HUDEP-2 (cell line): ENCODE data around the gene TLCD4.
"Not testable (repeated sequence)": the region's sequence is repeated elsewhere in the genome, so short reads cannot be mapped to it uniquely, and the experiment has no call there.

ENCODE experiments used
- DNase-seq, 76 experiments: peaks; one replicate each; lab custom pipeline; 2025; ENCODE audit not compliant: unreplicated experiment in 76 of 76; lab: John Stamatoyannopoulos, UW

Gene TLCD4, protein sequence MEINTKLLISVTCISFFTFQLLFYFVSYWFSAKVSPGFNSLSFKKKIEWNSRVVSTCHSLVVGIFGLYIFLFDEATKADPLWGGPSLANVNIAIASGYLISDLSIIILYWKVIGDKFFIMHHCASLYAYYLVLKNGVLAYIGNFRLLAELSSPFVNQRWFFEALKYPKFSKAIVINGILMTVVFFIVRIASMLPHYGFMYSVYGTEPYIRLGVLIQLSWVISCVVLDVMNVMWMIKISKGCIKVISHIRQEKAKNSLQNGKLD

DNA sequence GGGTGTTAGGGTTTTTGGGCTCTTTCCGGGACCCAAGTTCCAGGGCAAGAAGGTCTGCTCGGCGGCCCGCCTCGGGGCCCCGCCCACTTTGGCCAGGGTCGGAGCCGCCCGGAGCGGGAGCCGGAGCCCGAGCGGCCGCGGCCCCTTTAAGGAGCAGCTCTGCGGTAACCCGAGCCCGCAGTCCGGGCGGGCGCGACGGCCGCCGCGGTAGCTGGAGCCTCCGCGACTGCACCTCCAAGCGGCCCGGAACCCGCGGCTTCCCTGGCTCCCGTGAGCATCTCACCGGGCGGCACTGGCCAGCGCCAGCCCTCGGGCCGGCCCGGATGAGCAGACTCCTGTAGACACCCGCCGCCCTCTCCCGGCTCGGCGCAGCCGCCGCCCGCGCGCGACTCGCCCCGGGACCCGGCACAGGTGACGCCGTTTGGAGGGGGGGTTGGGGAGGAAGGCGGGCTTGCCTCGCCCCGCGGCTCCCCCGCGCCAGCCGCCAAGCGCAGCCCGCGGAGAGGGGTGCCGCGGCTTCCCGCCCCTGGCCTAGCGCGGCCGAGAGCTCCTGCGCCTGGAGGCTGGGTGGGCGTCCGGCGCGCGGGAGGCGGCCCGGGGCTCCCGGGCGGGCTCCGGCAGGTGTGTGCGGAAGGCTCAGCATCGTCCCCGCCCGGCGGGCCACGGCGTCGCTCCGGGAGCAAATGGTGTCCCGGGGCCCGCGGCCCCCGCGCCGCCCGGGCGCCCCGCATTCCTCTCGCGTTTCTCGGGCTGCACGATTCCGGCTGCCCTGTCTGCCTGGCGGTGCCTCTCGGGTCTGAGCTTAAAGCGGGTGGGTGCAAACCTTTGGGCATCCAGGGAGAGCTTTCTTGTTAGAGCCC lies at the start of gene TLCD4:
TSS of gene TLCD4 (plus strand) at position 149 of the 860 bp plus-strand sequence. CDS start 26,547 bp downstream, outside the sequence.
- DNase-seq: peak in 52 of 76 experiments; percentile 15 to 68 (median 48)

DNA sequence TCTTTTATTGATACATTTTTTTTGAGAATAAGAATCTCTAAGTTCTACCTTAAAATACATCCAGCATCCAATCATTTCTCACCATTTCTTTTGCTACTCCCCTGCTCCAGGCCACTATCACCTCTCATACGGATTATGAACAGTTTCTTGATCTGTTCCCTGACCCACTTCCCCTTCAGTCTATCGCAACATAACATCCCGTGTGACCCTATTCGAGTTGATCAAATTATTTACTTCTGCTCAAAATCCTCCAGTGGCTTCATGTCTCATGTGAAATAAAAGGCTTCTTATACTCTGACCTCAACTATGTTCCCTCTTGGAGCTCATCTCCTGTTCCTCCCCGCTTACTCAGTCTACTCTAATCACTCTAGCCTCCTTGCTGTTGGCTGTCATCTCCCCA lies 49.6 kb upstream of the TLCD4 start:
- no peak for DNase-seq

DNA sequence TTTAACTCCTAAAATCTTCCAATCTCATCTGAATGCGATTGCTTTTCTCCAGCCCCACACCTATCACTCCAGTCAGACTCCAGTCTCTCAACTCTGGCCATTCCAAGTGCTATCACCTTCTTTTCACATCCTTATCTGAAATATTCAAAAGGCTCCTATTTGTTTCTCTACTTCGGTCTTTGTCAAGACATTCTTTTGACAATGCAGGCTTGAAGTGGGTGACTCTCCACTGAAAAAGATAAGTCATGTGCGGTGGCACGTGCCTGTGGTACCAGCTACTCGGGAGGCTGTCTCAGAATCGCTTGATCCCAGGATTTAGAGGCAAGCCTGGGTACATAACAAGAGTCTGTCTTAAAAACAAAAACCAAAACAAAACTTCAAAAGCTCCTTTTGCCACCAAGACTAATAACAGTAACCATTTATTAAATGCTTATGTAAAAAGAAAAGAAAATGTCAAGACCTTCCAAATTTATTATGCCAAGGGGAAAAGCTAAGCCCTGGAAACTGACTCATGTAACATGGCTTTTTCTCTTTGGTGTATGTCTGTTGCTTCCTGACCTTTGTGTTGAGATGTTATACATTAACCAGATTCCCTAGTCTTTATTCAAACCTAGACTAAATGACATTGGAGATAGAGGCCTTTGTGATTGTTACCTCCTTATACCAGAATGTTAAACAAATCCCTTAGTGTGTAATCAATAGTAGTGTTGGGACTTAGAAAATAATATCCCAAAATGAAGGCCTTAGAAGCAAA lies 48.0 kb upstream of the TLCD4 start:
- no peak for DNase-seq

DNA sequence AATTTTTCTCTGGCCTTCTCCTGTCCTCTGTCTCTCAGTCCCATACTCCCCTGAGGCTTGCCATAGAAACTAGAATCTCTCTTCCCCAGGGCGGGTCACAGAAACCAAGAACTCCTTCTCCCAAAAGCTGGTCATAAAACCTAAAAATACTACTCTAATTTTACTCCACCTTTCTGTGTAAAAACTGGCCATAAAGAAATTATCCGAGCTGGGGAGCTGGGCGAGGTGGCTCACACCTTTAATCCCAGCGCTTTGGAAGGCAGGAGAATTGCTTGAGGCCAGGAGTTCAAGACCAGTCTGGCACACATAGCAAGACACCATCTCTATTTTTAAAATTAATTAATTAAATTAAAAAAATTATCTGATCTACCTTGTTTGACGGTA lies 47.5 kb upstream of the TLCD4 start:
- DNase-seq: no peak

DNA sequence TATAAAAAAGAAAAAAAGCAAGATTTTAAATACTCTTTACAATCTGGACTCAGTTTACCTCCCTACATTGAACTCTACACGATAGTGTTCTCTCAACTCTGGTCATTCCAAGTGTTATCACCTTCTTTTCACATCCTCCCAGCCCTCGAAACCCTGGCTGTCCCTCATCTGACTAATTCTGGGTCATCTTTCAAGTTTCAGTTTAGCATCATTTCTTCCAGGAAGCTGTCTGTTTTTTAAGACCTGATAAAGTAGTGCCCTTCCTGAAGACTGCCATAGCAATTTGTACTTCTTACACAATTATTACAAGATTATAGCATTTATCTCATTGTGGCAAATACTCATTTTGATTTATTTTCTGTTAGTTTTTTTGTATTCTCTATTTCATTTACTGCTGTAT lies 45.6 kb upstream of the TLCD4 start:
- DNase-seq: no peak

DNA sequence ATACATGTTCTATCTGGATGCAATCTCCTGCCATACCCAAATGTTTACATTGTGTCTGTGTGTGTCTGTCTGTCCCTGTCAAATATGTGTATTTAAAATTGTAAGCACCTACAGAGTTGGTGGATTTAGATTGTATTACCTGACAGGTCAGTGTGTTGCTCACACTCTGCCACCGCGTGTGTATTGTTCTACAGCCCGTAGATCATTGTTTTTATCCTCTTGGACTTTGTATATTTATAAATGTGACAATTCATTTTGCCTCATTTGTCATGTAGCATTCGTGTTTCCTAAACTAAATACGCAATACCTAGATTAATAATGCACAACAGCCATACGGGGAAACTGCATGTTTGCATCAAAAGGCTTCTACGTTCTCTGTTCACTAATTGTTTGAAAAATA lies 45.0 kb upstream of the TLCD4 start:
- DNase-seq: no peak

DNA sequence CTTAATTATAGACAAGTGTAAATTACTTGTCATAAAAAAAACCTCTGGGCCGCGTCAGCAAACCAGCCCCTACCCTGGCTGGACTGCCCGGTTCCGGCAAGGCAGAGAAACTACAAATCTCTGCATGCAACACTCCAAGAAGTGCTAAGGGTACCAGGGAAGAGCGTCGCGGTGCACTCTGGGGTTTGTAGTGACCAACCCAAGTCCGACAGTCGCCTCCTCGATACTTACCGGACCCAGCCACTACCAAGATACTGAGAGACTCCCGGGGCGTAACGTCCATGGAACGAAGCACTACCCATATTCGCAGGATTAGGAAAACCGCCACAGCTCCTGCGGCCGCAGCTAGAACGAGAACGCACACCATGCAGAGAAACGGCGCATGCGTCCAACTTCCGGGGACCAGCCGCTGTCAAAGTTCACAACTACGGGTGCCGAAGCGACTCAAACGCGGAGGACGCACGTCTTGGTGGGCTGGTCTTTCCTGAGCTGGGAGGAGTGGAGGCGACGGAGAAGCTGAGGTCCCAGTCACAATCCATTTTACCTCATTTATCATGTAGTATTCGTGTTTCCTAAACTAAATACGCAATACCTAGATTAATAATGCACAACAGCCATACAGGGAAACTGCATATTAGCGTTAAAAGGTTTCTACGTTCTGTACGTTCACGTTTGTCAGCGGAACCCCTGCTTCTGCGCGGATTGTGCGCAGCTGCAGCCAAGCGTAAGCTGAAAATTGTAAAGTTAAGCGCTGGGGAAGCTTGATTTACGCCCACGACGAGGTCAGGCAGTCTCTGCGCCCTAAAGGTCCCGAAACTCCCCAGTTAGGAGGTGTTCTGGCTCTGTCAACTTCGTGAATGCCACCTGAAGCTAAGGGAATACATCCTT lies 44.4 kb upstream of the TLCD4 start, which contains the start of gene ALG14:
TSS of gene ALG14 (minus strand) at position 420 of the 888 bp plus-strand sequence. CDS start at position 367, 53 bp downstream.
- peak; percentile 38 to 93 (median 86) for DNase-seq

DNA sequence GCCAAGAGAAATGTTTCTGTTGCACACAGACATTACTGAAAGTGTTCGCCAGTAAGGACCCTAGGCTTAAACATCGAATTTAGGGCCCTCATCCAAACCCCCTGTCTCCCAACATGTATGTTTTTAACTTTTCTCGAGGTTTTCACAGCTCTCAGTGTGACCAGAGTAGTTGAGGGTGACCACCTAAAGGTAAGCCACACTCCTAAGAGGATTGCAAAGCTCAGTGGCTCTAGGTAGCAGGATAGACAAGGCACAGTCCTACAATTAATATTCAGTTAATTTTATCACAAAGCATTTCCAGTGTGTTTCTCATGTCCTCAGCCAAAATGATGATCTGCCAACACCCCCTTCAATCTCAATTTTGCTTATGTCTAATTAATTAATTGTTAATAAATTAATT lies 43.7 kb upstream of the TLCD4 start:
- DNase-seq: peak in 1 of 76 experiments; percentile 41

DNA sequence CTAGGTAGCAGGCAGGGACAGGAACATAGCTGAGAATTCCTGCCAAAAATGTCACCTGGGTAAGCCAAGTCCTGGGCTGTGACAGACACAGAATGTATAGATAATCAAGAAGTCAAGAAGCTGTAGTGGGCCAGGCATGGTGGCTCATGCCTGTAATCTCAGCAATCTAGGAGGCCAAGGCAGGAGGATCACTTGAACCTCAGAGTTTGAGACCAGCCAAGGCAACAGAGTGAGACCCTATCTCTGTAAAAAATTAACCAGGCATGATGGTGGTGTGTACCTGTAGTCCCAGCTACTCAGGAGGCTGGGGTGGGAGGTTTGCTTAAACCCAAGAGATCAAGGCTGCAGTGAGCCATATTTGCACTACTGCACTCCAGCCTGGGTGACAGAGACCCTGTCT lies 41.1 kb upstream of the TLCD4 start:
- no peak for DNase-seq

DNA sequence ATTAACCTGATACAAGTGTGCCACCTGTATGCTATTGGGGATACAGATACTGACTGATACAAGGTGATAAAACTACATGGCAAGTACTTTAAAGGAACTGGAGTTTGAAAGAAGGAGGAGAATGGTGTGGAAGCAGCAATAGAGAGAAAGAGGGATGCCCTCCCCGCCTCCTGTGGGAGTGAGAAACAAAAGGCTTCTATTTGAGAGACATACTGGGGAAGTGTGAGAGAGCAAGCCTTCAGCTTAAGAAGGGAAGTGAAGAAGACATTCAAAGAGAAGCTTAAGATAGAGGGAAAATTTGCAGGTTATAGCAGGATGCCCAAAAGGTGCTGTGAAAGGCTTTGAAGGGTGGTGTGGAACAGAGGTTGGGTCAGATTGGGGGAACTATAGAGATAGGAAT lies 36.7 kb upstream of the TLCD4 start:
- no peak for DNase-seq

DNA sequence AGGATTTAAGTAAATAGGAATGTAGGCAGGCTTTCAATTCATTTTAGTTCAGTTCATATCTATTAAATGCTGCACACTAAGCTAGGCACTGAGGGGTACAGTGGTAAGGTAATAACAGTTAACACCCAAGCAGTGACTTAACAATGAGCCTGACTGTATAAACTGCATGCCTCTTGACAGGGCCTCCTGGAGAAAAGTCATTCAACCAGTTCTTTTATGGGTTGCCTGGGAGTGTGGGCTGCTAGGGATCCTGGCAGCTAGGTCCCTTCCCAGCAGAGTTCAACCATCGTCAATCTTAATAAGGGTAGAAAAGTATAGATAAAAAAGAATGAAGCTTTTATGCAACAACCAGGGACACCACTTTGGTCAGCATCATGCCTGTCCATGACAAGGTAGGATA lies 36.3 kb upstream of the TLCD4 start:
- DNase-seq: no peak

DNA sequence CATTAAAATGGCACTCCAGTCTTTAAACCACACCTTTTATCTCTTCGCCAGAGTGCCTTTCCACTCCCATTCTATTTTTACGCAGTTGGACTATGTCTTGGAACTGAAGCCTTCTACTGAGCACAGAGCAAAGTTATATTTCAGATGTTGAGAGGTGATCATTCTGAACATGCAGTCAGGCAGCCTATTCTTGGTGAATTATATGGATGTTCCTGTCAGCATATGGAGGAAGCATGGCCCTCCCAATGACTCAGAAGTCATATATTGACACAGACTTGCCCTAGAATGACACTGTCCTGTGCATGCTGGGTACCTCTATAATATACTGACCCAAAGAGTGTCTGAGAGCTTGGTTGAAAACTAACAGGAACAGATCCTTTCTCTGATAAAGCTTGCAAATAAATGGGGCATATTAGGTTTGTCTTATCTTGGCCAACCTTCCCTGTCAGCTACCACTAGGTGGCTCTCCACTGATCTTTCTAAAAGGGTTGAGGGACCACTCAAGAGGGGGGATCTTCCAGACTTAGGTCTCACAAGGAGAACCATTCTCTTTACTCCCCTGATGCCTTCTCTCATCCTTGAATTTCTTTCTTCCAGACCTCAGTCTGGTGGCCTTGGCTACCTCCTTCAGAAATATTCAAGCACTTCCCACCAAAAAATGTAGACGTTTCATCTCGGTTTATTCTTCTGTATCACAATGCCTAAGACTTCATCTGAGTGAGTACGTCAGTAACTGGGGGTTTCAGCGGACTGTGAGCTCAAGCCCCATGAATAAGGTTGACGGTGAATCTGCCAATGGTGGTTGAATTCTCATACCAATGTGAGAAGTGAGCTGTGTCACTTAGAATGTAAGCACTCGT lies 32.6 kb upstream of the TLCD4 start:
- peak in 21 of 76 experiments; percentile 8 to 56 (median 24) for DNase-seq

DNA sequence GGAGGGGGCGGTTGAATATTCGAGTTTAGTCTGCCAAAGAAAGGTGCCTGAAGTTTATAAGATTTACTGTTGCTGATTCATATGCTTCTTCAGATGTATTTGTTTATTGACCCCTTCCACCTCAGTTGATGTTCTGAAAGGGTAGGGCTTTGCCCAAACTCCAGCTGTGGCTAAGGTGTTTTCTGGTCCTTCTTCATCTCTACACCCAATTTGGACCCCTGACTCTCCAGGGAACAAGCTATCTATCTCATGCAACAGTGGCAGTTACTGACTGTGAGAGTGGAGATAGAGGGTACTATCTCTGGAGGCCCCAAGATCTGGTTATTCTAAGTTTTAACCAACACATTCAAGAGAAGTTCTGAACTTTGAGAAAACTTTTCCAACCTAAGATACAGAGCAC lies 31.8 kb upstream of the TLCD4 start:
- peak in 56 of 76 experiments; percentile 12 to 89 (median 52) for DNase-seq

DNA sequence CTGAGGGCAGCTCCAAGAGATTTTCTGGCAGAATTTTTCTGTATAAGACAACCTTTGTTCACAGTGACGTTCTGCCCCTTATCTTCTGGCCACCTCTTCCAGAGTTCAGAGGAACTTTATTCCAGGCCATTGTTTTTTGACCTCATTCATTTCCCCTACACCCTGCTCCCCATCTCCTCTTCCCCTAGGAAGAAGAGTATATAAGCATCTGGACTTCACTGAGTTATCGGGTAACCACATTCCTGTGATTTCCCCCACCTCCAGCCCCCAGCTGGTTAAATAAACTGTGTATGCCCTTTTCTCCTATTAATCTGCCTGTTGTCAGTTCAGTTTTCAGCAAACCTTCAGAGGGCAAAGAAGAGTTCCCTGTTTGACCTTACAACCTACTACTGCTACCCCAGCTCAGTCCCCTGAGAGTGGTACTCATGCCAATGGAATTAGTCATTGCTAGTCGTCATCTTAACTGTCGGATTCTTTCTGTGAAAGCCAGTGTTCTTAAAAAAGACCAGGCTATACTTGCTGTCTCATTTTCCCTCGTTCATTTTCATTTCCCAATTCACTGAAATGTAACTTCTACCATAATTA lies 30.1 kb upstream of the TLCD4 start:
- DNase-seq: peak in 30 of 76 experiments; percentile 13 to 64 (median 39)

DNA sequence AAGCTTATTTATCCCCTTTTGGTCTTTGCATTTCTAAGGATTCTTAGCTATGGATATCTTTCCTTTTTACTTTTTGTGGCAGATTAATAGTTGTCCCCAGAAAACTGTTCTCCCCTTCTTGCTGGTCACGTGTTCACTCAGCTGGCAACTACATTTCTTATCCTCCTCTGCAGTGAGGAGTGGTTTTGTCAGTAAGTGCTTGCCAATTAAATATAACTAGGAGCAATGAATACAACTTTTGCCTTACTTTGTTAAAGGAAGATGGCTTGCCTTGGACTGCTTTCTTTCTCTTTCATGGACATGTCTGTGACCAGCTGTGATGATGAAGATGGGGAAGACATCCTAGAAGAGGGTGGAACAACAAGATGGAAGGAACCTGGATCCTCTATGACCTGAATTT lies 28.9 kb upstream of the TLCD4 start:
- DNase-seq: peak in 14 of 76 experiments; percentile 6 to 38 (median 26)

DNA sequence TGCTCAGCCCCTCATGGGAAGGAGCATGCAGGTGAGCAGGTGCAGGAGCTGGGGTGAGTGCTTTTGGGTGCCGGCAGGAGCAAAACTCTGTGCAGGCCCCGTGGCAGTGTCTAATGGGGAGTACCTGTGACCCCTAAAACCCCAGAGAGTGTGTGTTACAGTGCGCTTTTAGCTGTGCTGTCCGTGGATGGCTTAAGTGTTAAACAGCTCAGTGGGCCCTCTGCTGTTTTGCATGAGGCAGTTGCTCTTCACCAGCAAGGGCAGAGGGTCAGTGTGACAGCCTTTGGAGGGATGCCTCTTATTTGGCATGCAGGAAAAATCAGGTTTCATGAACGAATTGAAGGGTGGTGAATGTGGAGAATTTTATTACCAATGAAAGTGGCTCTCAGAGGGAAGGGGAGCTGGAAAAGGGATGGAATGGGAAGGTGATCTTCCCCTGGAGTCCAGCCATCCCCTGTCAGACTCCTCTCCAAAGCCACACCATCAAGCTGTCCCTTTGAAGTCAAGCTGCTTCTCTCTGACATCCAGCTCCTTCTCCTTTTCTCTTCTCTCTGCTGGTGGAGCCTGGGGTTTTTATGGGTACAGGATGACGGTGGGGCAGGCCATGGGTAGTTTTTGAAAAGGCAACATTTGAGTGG lies 27.4 kb upstream of the TLCD4 start:
- peak in 6 of 76 experiments; percentile 11 to 38 (median 22) for DNase-seq

DNA sequence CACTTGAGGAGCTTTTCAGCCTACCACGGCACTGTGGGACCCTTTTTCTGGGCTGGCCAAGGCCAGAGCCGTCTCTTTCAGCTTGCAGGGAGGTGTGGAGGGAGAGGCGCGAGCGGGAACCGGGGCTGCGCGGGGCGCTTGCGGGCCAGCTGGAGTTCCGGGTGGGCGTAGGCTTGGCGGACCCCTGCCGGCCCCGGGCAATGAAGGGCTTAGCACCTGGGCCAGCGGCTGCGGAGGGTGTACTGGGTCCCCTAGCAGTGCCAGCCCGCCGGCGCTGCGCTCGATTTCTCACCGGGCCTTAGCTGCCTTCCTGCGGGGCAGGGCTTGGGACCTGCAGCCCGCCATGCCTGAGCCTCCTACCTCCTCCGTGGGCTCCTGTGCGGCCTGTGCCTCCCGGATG lies 25.9 kb upstream of the TLCD4 start:
- not testable (repeated sequence) for DNase-seq

DNA sequence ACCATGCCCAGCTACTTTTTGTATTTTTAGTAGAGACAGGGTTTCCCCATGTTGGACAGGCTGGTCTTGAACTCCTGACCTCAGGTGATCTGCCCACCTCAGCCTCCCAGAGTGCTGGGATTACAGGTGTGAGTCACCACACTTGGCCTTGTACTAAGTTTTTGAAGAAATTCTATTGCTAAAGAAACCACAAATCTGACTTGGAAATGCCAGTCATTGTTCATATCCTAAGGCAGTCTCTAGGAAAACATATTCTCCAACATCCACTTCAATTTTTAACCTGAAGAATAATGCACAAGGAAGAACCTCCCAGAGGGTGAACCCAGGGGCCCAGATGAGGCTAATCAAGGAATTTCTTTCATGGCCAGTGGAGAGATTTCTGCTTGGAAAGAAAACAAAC lies 24.3 kb upstream of the TLCD4 start:
- DNase-seq: not testable (repeated sequence)
